NAMALWA (cell line): ENCODE measurements around the gene RARA.
"Not testable (repeated sequence)": the region's sequence is repeated elsewhere in the genome, so short reads cannot be mapped to it uniquely, and the experiment has no call there.

Source experiments
- DNase-seq: peaks from one replicate; pipeline ENCODE4 v3.0.0-alpha.2; 2015; ENCODE audit warnings: low spot score

RARA gene

GRCh38 chr17:40356990-40357881, 48.3 kb downstream of the RARA start:
- DNase-seq = no peak

- peak; percentile 88 for DNase-seq
These were observed 49.5 kb downstream of the RARA start for GRCh38 chr17:40358323-40359038.

- DNase-seq = no peak
These were observed 51.1 kb downstream of the RARA start for GRCh38 chr17:40360091-40360490.

- DNase-seq = no peak
These were observed 52.3 kb downstream of the RARA start for GRCh38 chr17:40361063-40361924.

- no peak for DNase-seq
These were observed 53.1 kb downstream of the RARA start for GRCh38 chr17:40361925-40362695.

GRCh38 chr17:40362696-40363110, 53.7 kb downstream of the RARA start:
- peak; percentile 90 for DNase-seq

GRCh38 chr17:40363111-40363827, 54.3 kb downstream of the RARA start:
- DNase-seq = peak; percentile 46

GRCh38 chr17:40364121-40364861, 55.3 kb downstream of the RARA start, which contains the start of gene GJD3:
Gene GJD3 (minus strand): TSS chr17:40364737. CDS start chr17:40363815, 922 bp downstream.
- DNase-seq = no peak

GRCh38 chr17:40364906-40365305, 55.9 kb downstream of the RARA start:
- DNase-seq = no peak

- no peak for DNase-seq
These were observed 57.3 kb downstream of the RARA start for GRCh38 chr17:40366076-40366860.

GRCh38 chr17:40366861-40367518, 58.0 kb downstream of the RARA start:
- no peak for DNase-seq

GRCh38 chr17:40367728-40368127, 58.7 kb downstream of the RARA start:
- DNase-seq = not testable (repeated sequence)

GRCh38 chr17:40369923-40370322, 60.9 kb downstream of the RARA start:
- DNase-seq = no peak

GRCh38 chr17:40371261-40371929, 62.4 kb downstream of the RARA start:
- DNase-seq = peak; percentile 74

- DNase-seq = no peak
These were observed 63.1 kb downstream of the RARA start for GRCh38 chr17:40372031-40372430.

GRCh38 chr17:40372644-40373043, 63.7 kb downstream of the RARA start:
- DNase-seq = not testable (repeated sequence)

- no peak for DNase-seq
These were observed 64.3 kb downstream of the RARA start for GRCh38 chr17:40373324-40373723.

GRCh38 chr17:40373999-40374398, 65.0 kb downstream of the RARA start:
- DNase-seq = no peak
